PC-9 (cell line): ENCODE results near the gene VAT1L.

Experiments
- CTCF ChIP-seq: fragments of 200-600 bp; sonication (generic); conservative IDR thresholded peaks from 2 replicates; pipeline ENCODE4 v1.6.1; 2017; ENCODE audit warnings: mixed run types, antibody characterized with exemption, mild to moderate bottlenecking, moderate library complexity
- EZH2 ChIP-seq: fragments of 200-600 bp; sonication (generic); IDR thresholded peaks from 2 replicates; pipeline ENCODE4 v1.8.0; 2017; ENCODE audit warnings: antibody characterized with exemption, low read depth

GRCh38 chr16:77931058-77931457 lies 142.7 kb downstream of the VAT1L start:
- no peak for TF ChIP-seq CTCF
- no peak for TF ChIP-seq EZH2
